LNCAP (cell line): ENCODE data around the gene PTPN18.

ENCODE experiments used
- CTCF ChIP-seq: fragments of 450-650 bp; IDR thresholded peaks from 2 replicates; pipeline ENCODE4 v1.5.1; 2017; ENCODE audit warnings: mild to moderate bottlenecking

PTPN18 gene

DNA sequence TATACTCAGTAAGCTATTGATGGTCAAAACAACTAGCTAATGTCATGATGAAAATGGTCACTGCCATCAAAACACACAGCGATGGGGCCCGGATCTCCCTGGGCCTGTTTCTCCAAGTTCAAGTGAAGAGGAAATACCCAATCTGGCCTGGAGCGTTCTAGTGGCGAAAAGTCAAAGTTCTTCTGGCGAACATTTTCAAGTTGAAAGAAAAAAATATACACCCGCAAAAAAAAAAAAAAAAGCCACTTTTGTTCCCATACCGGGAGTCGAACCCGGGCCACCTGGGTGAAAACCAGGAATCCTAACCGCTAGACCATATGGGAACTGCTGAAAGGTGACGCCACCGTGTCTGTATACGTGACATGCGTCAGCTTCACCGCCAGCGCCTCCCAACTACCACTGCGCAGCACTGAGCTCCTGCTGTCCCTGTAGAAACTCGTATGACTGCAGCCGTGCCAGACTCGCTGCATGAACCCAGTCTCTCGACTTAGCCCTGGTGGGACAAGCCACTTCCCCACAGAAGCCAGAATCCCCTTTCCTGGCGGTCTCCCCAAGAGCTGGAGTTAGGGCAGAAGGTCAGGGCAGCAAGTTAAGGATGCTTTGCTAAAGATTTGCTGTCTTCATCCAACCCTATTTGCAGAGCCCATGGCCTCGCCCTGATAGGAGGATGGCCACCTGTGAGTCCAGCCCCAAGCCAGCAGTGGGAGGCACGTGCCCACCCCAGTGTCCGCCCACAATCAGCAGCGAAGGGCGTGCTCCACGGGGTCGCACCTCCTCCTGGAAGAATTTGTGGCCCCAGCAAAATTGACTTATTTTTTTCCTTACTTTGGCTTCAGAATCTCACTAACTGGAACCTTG lies 18.8 kb upstream of the PTPN18 start:
- TF ChIP-seq CTCF, result no peak

GRCh38 chr2:130337735-130338325 lies 18.0 kb upstream of the PTPN18 start:
- no peak for TF ChIP-seq CTCF

GRCh38 chr2:130338793-130339345 lies 17.0 kb upstream of the PTPN18 start:
- no peak for TF ChIP-seq CTCF

- TF ChIP-seq CTCF, result no peak
These were observed 15.7 kb upstream of the PTPN18 start for GRCh38 chr2:130339885-130340745.

DNA sequence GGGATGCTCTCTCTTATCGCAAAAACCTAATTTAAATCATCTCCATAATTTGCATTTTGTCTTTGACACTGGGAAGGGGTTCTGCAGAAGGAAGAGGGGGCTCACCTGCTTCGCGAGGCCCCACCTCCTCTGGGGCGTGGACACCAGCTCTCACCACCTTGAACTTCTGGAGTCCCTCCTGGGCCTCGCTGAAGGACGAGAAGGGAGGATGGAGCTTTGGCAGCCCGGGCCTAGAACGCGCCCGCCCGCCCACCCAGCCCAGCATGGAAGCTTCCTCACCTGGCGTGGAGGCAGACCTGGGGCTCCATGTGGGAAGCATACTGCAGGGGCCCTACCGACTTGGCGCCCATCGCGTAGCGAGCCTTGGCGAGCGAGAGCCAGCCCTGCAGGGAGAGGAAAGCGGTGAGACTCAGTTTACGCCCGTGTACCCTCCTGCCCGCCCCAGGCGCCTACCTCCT lies 14.3 kb upstream of the PTPN18 start:
- no peak for TF ChIP-seq CTCF

- TF ChIP-seq CTCF, result no peak
These were observed 13.8 kb upstream of the PTPN18 start for GRCh38 chr2:130342020-130342532.
